Muscle layer of colon (tissue), 2 donors: Measurements from ENCODE around the gene TMEM97.
A peak's percentile ranks its signal among the peaks of the same experiment; 100 is the strongest.

Experiments used
- H3K27ac ChIP-seq: one replicate; pipeline ENCODE4 v1.7.0; 2013; ENCODE audit warnings: low read depth, mild to moderate bottlenecking, low read length, moderate library complexity
- H3K27me3 ChIP-seq, 2 donors: one replicate each; pipeline ENCODE4 v1.7.0; 2013; ENCODE audit warnings: low read length in 2 of 2, mild to moderate bottlenecking in 2 of 2; ENCODE audit not compliant: insufficient read depth in 2 of 2, control insufficient read depth in 1 of 2
- H3K36me3 ChIP-seq: one replicate; pipeline ENCODE4 v1.7.0; 2013; ENCODE audit warnings: mild to moderate bottlenecking, low read length; ENCODE audit not compliant: insufficient read depth
- H3K4me1 ChIP-seq: one replicate; pipeline ENCODE4 v1.7.0; 2013; ENCODE audit warnings: mild to moderate bottlenecking, low read length; ENCODE audit not compliant: insufficient read depth
- H3K4me3 ChIP-seq, 2 donors: one replicate each; pipeline ENCODE4 v1.7.0; 2013; ENCODE audit warnings: low read length in 2 of 2, low read depth in 1 of 2, mild to moderate bottlenecking in 1 of 2, moderate library complexity in 1 of 2
- H3K9ac ChIP-seq: one replicate; pipeline ENCODE4 v1.7.0; 2013; ENCODE audit warnings: low read length
- H3K9me3 ChIP-seq: one replicate; pipeline ENCODE4 v1.7.0; 2013; ENCODE audit warnings: mild to moderate bottlenecking, low read length
- donor health status: abdominal sarcoma.
- donor health status: Adenocarcinoma of cecum.

TMEM97 gene

GRCh38 chr17:28317099-28317965, 1.7 kb upstream of the TMEM97 start:
- H3K27ac ChIP-seq, result no peak overlapping the region
- H3K9me3 ChIP-seq, result no peaks in the 10 kb centered on the region
- H3K27me3 ChIP-seq, result no peaks in the 10 kb centered on the region
- peaks cover 15% of the 10 kb centered on the region for H3K4me1 ChIP-seq
- no peak overlapping the region for H3K4me3 ChIP-seq
- H3K36me3 ChIP-seq, result no peaks in the 10 kb centered on the region
- H3K9ac ChIP-seq, result no peak overlapping the region

- Histone ChIP-seq H3K9me3 (no peaks in the 10 kb centered on the region), H3K9ac (no peak overlapping the region), H3K4me1 (peaks cover 15% of the 10 kb centered on the region), H3K36me3 (no peaks in the 10 kb centered on the region), H3K4me3 (peak overlapping the region; percentile 64 to 78), H3K27me3 (no peaks in the 10 kb centered on the region), H3K27ac (no peak overlapping the region)
These were observed 838 bp upstream of the TMEM97 start for GRCh38 chr17:28317966-28318758.

- Histone ChIP-seq H3K4me1 (peaks cover 15% of the 10 kb centered on the region), H3K27me3 (no peaks in the 10 kb centered on the region), H3K9me3 (no peaks in the 10 kb centered on the region), H3K36me3 (no peaks in the 10 kb centered on the region), H3K9ac (peak overlapping the region; percentile 18), H3K4me3 (peak overlapping the region; percentile 64 to 78), H3K27ac (peak overlapping the region; percentile 70)
These were observed 567 bp downstream of the TMEM97 start for GRCh38 chr17:28319598-28319935.

- no peaks in the 10 kb centered on the region for H3K9me3 ChIP-seq
- no peak overlapping the region for H3K4me3 ChIP-seq
- no peak overlapping the region for H3K9ac ChIP-seq
- H3K27me3 ChIP-seq, result no peaks in the 10 kb centered on the region
- peaks cover 15% of the 10 kb centered on the region for H3K4me1 ChIP-seq
- no peaks in the 10 kb centered on the region for H3K36me3 ChIP-seq
- no peak overlapping the region for H3K27ac ChIP-seq
These were observed 1.4 kb downstream of the TMEM97 start for GRCh38 chr17:28320215-28321061.

DNA sequence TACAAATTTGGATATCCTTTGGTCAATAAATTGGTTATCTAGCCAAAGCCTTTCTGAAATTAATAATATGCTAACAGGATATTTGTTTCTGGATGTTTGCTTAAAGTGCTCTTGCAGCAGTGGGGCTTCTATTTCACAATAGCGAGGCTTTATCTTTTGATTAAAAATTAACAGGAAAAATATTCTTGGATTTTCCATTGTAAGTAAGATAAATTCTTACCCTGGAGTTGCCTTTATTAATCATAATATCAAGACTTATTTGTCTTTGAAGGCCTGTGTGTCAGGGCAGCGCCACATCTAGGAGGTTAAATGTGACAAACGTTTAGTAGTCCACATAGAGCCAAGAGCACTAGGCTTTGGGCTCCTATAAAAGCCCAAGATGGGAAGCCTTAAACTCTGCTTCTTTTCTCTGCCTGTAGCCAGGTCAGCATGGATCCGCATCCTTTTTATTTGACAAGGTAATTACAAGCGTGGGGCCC, 5.3 kb downstream of the TMEM97 start:
- Histone ChIP-seq H3K4me1 (peaks cover 7% of the 10 kb centered on the region), H3K9ac (no peak overlapping the region), H3K27ac (no peak overlapping the region), H3K36me3 (peaks cover 15% of the 10 kb centered on the region), H3K4me3 (no peak overlapping the region), H3K27me3 (no peaks in the 10 kb centered on the region), H3K9me3 (no peaks in the 10 kb centered on the region)

DNA sequence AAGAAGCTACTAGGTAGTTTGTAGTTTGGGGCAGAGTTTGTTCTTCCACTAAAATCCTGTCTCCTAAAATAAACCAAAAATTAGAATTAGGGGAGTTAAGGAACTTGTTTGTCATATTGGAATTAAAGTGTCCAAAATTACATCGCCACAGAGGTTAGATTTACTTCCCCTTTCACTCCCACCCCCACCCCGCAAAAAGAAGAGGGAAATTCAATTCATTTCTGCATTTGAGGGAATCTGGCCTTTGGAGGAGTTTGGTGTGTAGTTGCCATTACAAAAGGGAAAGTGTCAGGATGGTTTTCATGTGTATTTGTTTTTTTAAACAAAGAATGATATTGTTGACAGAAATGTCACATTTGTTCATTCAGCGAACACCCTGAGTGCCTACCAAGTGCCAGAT, 5.8 kb downstream of the TMEM97 start:
- H3K4me1 ChIP-seq, result peaks cover 2% of the 10 kb centered on the region

GRCh38 chr17:28325211-28325610, 6.2 kb downstream of the TMEM97 start:
- H3K4me3 ChIP-seq, result no peak overlapping the region
- H3K27ac ChIP-seq, result no peak overlapping the region
- no peaks in the 10 kb centered on the region for H3K27me3 ChIP-seq
- H3K36me3 ChIP-seq, result peaks cover 17% of the 10 kb centered on the region
- no peaks in the 10 kb centered on the region for H3K4me1 ChIP-seq
- no peak overlapping the region for H3K9ac ChIP-seq
- H3K9me3 ChIP-seq, result no peaks in the 10 kb centered on the region

More for the DNA sequence above, 5.8 kb downstream of the TMEM97 start:
- Histone ChIP-seq H3K27ac (no peak overlapping the region), H3K27me3 (no peaks in the 10 kb centered on the region), H3K36me3 (peaks cover 17% of the 10 kb centered on the region), H3K4me3 (no peak overlapping the region), H3K9ac (no peak overlapping the region), H3K9me3 (no peaks in the 10 kb centered on the region)

DNA sequence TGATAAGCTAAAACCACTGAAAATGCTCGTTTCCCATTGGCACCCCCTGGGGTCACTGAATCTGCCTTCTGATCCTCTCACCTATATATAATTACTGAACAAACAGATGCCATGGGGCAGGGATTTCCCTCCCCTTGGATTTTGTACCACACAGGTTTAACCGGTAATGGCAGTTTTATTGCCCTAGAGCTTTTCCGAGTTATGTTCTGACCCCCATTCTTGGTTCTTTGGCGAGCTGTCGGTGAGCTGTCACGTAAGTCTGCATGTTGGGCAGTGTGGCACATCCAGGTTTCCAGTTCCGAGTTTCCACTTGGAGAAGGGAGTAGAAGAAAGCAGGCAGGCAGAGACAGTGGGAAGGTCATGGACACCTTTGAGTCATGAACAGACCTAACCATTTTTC, 7.1 kb downstream of the TMEM97 start:
- no peak overlapping the region for H3K27ac ChIP-seq
- peaks cover 25% of the 10 kb centered on the region for H3K36me3 ChIP-seq
- no peaks in the 10 kb centered on the region for H3K4me1 ChIP-seq
- no peaks in the 10 kb centered on the region for H3K27me3 ChIP-seq
- no peak overlapping the region for H3K9ac ChIP-seq
- no peaks in the 10 kb centered on the region for H3K9me3 ChIP-seq
- H3K4me3 ChIP-seq, result no peak overlapping the region

DNA sequence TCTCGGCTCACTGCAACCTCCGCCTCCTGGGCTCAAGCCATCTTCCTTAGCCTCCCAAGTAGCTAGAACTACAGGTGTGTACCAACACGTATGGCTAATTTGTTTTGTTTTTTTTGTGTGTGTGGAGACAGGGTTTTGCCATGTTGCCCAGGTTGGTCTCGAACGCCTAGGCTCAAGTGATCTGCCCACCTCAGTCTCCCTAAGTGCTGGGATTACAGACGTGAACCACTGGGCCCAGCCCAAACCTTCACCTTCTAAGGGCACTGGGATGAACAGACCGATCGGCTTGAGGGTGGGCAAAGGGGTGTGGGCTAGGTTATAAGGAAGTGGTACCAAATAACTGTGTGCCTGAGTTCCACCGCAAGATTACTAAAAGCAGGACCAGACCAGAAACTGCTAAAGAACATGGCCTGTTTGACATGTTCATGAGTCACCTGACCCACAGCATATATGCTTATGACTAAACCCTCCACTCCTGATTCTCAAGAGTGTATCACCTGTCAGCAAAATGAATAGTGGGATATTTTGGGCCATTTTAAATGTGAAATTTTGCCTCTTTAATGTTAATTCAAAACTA, 8.1 kb downstream of the TMEM97 start:
- no peak overlapping the region for H3K9ac ChIP-seq
- no peaks in the 10 kb centered on the region for H3K9me3 ChIP-seq
- H3K27me3 ChIP-seq, result no peaks in the 10 kb centered on the region
- H3K27ac ChIP-seq, result no peak overlapping the region
- no peak overlapping the region for H3K4me3 ChIP-seq
- peaks cover 36% of the 10 kb centered on the region for H3K36me3 ChIP-seq
- H3K4me1 ChIP-seq, result no peaks in the 10 kb centered on the region

GRCh38 chr17:28327709-28328108, 8.7 kb downstream of the TMEM97 start:
- H3K4me1 ChIP-seq, result no peaks in the 10 kb centered on the region
- H3K27me3 ChIP-seq, result no peaks in the 10 kb centered on the region
- peaks cover 36% of the 10 kb centered on the region for H3K36me3 ChIP-seq
- H3K4me3 ChIP-seq, result no peak overlapping the region
- no peak overlapping the region for H3K9ac ChIP-seq
- no peak overlapping the region for H3K27ac ChIP-seq
- H3K9me3 ChIP-seq, result no peaks in the 10 kb centered on the region

DNA sequence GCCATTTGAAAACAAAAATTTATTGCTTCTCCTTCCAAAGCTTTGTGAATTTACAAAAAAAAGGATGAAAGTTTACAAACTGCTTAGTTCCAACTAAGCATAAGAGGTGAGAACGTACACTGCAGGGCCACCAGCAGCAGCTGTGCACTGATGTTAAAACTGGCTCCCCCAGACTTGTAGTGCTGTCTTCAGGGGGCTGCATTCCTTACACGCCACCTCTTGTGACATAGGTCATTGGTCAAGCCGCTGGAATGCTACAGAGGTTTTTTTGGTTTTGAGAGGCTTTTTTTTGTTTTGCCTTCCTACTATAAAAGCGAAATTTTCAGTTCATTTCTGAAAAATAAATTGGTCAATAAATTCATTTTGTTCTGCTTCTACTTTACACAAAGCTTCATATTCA, 9.3 kb downstream of the TMEM97 start:
- Histone ChIP-seq H3K36me3 (peaks cover 36% of the 10 kb centered on the region), H3K9me3 (no peaks in the 10 kb centered on the region), H3K4me3 (no peak overlapping the region), H3K27ac (no peak overlapping the region), H3K27me3 (no peaks in the 10 kb centered on the region), H3K9ac (no peak overlapping the region), H3K4me1 (peaks cover 3% of the 10 kb centered on the region)
